GM18867 (cell line): Measurements from ENCODE around the gene PLGRKT.
"Not testable (repeated sequence)": the region's sequence is repeated elsewhere in the genome, so short reads cannot be mapped to it uniquely, and the experiment has no call there.

Experiments
- ATAC-seq: cut with Tn5 transposase; IDR thresholded peaks from one replicate; pipeline ENCODE4 v1.9.1; 2021; ENCODE audit warnings: mild to moderate bottlenecking, moderate library complexity; ENCODE audit not compliant: unreplicated experiment

Gene PLGRKT

GRCh38 chr9:5388026-5388819 is 49.5 kb downstream of the PLGRKT start:
- ATAC-seq: no peak

- ATAC-seq: no peak
These were observed 53.3 kb downstream of the PLGRKT start for GRCh38 chr9:5384436-5384835.

- peak; percentile 51 for ATAC-seq
These were observed 55.2 kb downstream of the PLGRKT start for GRCh38 chr9:5382479-5382878.

- no peak for ATAC-seq
These were observed 61.8 kb downstream of the PLGRKT start for GRCh38 chr9:5375790-5376477.

GRCh38 chr9:5375091-5375490 is 62.6 kb downstream of the PLGRKT start:
- no peak for ATAC-seq

GRCh38 chr9:5364294-5365024 is 73.3 kb downstream of the PLGRKT start:
- peak; percentile 83 for ATAC-seq

- no peak for ATAC-seq
These were observed 76.3 kb downstream of the PLGRKT start for GRCh38 chr9:5361326-5362010.

- ATAC-seq: no peak
These were observed 77.4 kb downstream of the PLGRKT start for GRCh38 chr9:5360341-5360740.

GRCh38 chr9:5357431-5358105 is 80.2 kb downstream of the PLGRKT start:
- no peak for ATAC-seq

- no peak for ATAC-seq
These were observed 81.9 kb downstream of the PLGRKT start for GRCh38 chr9:5355817-5356216.

GRCh38 chr9:5355226-5355625 is 82.5 kb downstream of the PLGRKT start:
- no peak for ATAC-seq

- no peak for ATAC-seq
These were observed 83.5 kb downstream of the PLGRKT start for GRCh38 chr9:5354184-5354583.

GRCh38 chr9:5352637-5353248 is 85.0 kb downstream of the PLGRKT start:
- ATAC-seq: no peak

- ATAC-seq: peak; percentile 100
These were observed 98.4 kb downstream of the PLGRKT start, which contains the start of gene RLN1 for GRCh38 chr9:5338992-5339981. Gene RLN1 (minus strand): TSS chr9:5339876. CDS start chr9:5339746, 130 bp downstream.

GRCh38 chr9:5336688-5337087 is 101.0 kb downstream of the PLGRKT start:
- no peak for ATAC-seq

GRCh38 chr9:5331276-5331675 is 106.4 kb downstream of the PLGRKT start:
- ATAC-seq: not testable (repeated sequence)

GRCh38 chr9:5326893-5327548 is 110.7 kb downstream of the PLGRKT start:
- no peak for ATAC-seq

- no peak for ATAC-seq
These were observed 111.5 kb downstream of the PLGRKT start for GRCh38 chr9:5326187-5326586.
